Activated CD8-positive, alpha-beta T cell treated with anti-CD3 and anti-CD28 coated beads, Interleukin-2, amount 10 ng/mL, durations not matched to agents 7 days and 5 days (primary cell): Measurements from ENCODE around the gene TRIM65. TPM values are rescaled to one million over a fixed set of nuclear protein-coding genes. Genes with fewer than 3 reads are reported as not detected.

Source experiments
- ATAC-seq: fragments of 150-1000 bp; cut with Tn5 transposase; one replicate; pipeline ENCODE4 v1.10.0; 2021; ENCODE audit warnings: moderate library complexity
- CTCF ChIA-PET: fragments of 350-600 bp; sonication (Branson Sonifier 250); formaldehyde crosslinking; loops from one replicate; lab custom pipeline; 2021; ENCODE audit warnings: antibody characterized with exemption; lab: Charles Lee
- POLR2A ChIA-PET: fragments of 350-600 bp; sonication (Branson Sonifier 250); formaldehyde crosslinking; loops from one replicate; lab custom pipeline; 2021; ENCODE audit warnings: antibody characterized with exemption; lab: Charles Lee
- DNase-seq: peaks from one replicate; pipeline ENCODE4 v3.0.0-alpha.2; 2020
- H3K27ac Mint-ChIP-seq: one replicate; pipeline ENCODE4 v1.8.0; 2021; ENCODE audit warnings: mild to moderate bottlenecking, mixed read lengths
- H3K27me3 Mint-ChIP-seq: one replicate; pipeline ENCODE4 v1.8.0; 2021; ENCODE audit warnings: low read depth, mixed read lengths
- H3K36me3 Mint-ChIP-seq: one replicate; pipeline ENCODE4 v1.8.0; 2021; ENCODE audit warnings: low read depth, mixed read lengths
- H3K4me1 Mint-ChIP-seq: one replicate; pipeline ENCODE4 v1.8.0; 2021; ENCODE audit warnings: low read depth, mixed read lengths
- H3K4me3 Mint-ChIP-seq: one replicate; pipeline ENCODE4 v1.8.0; 2021; ENCODE audit warnings: mild to moderate bottlenecking, mixed read lengths
- H3K9me3 Mint-ChIP-seq: one replicate; pipeline ENCODE4 v1.8.0; 2022; ENCODE audit warnings: mixed read lengths; ENCODE audit not compliant: insufficient read depth
- total RNA-seq, 2 experiments: library from RNA; stranded (reverse); gene quantifications; one replicate each; pipeline ENCODE4 v1.2.3, GENCODE V29; 2021

TRIM65 gene
- total RNA-seq, 2 experiments from 2014 or later = 35.8 to 37.3 TPM

GRCh38 chr17:75927286-75927922 lies 30.7 kb upstream of the TRIM65 start:
- no peak for DNase-seq
- ATAC-seq = no peak
- H3K27ac Mint-ChIP-seq = no peak overlapping the region
- H3K9me3 Mint-ChIP-seq = no peaks in the 10 kb centered on the region
- no peaks in the 10 kb centered on the region for H3K4me1 Mint-ChIP-seq
- no peaks in the 10 kb centered on the region for H3K36me3 Mint-ChIP-seq
- CTCF ChIA-PET = interaction anchor here (1.0 to 1.9 kb wide), 8 partner anchors 11 to 162 kb away, joined by 3 to 8 read pairs (median 4); partner anchors contain the start of gene GALK1
- H3K27me3 Mint-ChIP-seq = no peaks in the 10 kb centered on the region
- H3K4me3 Mint-ChIP-seq = no peak overlapping the region
- POLR2A ChIA-PET = interaction anchor here (0.5 to 0.6 kb wide), 2 partner anchors 12 to 167 kb away, joined by 4 read pairs; no protein-coding TSS in a partner anchor

- DNase-seq (no peak), ATAC-seq (no peak)
- Mint-ChIP-seq H3K4me1 (no peaks in the 10 kb centered on the region), H3K36me3 (no peaks in the 10 kb centered on the region), H3K27me3 (no peaks in the 10 kb centered on the region), H3K27ac (peak overlapping the region; percentile 37), H3K4me3 (no peak overlapping the region), H3K9me3 (no peaks in the 10 kb centered on the region)
- POLR2A ChIA-PET = no interaction called here
- CTCF ChIA-PET = interaction anchor here (1.8 kb wide), 2 partner anchors 20 to 33 kb away, joined by 5 to 8 read pairs; no protein-coding TSS in a partner anchor
Measured at GRCh38 chr17:75926456-75926855, 29.7 kb upstream of the TRIM65 start.

DNA sequence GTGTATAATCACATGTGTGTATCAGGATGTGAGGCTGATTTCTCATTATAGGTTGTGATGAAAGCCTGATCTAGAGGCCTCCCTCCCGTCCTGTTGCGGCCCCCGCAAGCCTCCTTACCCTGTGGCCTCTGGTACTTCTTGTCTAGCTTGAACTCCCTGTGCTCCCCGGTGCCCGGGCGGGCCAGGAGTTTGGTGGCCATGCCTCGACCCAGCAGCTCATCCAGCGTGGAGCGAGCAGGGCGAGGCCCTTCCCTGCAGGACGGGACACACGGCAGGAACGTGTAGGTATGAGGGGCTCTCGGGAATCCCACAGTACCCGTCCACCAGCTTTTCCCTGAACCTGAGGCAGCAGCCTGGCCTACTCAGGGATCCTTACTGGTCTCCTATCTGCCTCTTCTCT lies 29.2 kb upstream of the TRIM65 start:
- CTCF ChIA-PET = interaction anchor here (0.8 to 2.0 kb wide), 4 partner anchors 20 to 138 kb away, joined by 3 to 8 read pairs (median 5); no protein-coding TSS in a partner anchor
- no peaks in the 10 kb centered on the region for H3K36me3 Mint-ChIP-seq
- no peaks in the 10 kb centered on the region for H3K27me3 Mint-ChIP-seq
- H3K4me3 Mint-ChIP-seq = no peak overlapping the region
- DNase-seq (no peak), ATAC-seq (no peak)
- no peaks in the 10 kb centered on the region for H3K9me3 Mint-ChIP-seq
- no peak overlapping the region for H3K27ac Mint-ChIP-seq
- POLR2A ChIA-PET = interaction anchor here (1.2 kb wide), 1 partner anchor 30 kb away, joined by 4 read pairs; the partner anchor contains the start of gene TRIM65
- H3K4me1 Mint-ChIP-seq = no peaks in the 10 kb centered on the region

- POLR2A ChIA-PET = interaction anchor here (1.2 kb wide), 1 partner anchor 29 kb away, joined by 4 read pairs; the partner anchor contains the start of gene TRIM65
- Mint-ChIP-seq H3K4me1 (no peaks in the 10 kb centered on the region), H3K27me3 (no peaks in the 10 kb centered on the region), H3K36me3 (no peaks in the 10 kb centered on the region), H3K4me3 (no peak overlapping the region), H3K27ac (no peak overlapping the region), H3K9me3 (no peaks in the 10 kb centered on the region)
- ATAC-seq (no peak), DNase-seq (no peak)
- CTCF ChIA-PET = interaction anchor here (0.8 to 2.0 kb wide), 3 partner anchors 20 to 139 kb away, joined by 3 to 7 read pairs (median 3); no protein-coding TSS in a partner anchor
Measured at GRCh38 chr17:75925103-75925502, 28.4 kb upstream of the TRIM65 start.

DNA sequence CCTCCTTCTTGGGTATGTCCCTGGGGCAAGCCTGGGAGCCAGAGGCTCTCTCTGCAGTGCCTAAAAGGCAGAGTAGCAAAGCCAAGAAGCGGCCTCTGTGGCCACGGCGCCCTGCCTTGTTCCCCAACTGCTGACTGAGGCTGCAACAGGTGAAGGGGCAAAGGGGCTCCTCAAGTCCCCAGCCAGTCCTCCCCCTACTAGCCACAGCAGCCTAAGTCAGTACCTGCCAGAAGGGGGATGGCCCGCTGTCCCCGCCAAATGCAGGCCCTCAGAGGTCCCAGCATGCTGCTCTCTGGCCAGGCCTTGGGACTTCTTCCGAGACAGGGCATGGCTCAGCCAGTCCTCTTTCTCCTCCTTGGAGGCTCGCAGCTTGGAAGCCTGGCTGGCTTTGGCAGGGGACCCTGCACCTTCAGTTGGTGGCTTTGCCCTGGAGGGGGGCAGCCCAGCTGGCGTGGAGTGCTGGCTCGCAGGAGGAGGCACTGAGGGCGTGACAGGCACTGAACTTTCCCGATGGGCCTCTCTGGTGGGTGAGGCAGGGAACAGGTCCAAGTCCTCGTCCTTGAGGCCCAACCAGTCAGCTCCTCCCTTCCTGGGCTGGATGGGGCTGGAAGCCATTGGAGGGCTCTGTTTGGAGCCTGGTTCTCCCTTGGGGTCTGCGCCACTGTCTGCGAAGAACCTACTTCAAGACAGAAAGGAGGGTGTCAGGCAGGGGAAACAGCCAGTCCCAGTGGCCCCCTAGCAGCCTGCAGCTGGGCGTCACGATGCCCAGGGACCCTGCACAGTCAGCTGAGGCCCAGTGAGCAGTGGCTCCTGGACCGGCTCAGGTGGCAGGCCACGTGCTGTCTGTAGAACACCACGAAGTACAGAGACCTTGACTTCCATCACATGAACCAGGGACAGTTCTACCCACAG lies 26.5 kb upstream of the TRIM65 start:
- POLR2A ChIA-PET = no interaction called here
- CTCF ChIA-PET = interaction anchor here (0.7 kb wide), 2 partner anchors 485 to 1386 kb away, joined by 3 read pairs; no protein-coding TSS in a partner anchor

DNA sequence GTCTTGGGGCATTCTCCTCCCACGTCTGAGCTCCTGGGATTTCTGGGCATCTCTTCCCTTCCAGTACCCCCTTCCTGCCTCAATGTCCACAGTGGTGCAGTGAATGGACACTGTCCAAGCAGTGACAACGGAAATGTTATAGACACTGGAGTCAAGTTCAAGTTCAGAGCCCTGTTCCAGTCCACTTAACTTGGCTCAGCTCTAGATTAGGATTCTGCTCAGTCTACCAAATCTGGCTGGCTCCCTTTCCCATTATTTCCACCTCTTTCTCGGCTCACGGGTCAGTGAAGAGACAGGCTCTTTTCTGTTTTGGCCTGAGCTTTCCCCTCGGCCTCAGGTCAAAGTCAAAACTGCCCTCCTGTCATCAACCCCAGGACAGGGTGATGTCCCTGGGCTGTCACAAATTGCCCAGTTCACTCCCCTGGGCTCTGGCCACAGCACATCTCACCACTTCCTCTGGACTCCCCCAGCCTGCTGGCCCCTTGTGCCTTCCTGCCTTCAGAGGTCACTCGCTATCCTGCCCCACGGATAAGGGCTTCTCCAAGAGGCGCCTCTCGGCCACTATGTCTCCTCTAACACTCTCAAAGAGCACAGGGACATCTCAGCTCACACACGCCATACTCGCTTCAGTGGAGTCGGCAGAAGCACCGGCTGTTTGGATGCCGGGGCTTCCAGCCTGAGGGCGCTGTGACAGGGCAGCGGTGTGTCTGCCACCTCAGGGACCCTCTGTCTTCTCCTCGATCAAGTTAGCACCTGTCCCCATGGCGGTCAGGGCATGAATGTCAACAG lies 25.6 kb upstream of the TRIM65 start:
- ChIA-PET POLR2A (no interaction called here), CTCF (no interaction called here)
- Mint-ChIP-seq H3K4me1 (peaks cover under 1% of the 10 kb centered on the region), H3K27me3 (no peaks in the 10 kb centered on the region), H3K4me3 (no peak overlapping the region), H3K9me3 (no peaks in the 10 kb centered on the region), H3K27ac (no peak overlapping the region), H3K36me3 (no peaks in the 10 kb centered on the region)
- ATAC-seq (no peak), DNase-seq (no peak)

More for the DNA sequence above, 26.5 kb upstream of the TRIM65 start:
- Mint-ChIP-seq H3K27me3 (no peaks in the 10 kb centered on the region), H3K4me1 (no peaks in the 10 kb centered on the region), H3K4me3 (no peak overlapping the region), H3K9me3 (no peaks in the 10 kb centered on the region), H3K27ac (peak overlapping the region; percentile 39), H3K36me3 (no peaks in the 10 kb centered on the region)
- DNase-seq = no peak
- ATAC-seq = no peak

- CTCF ChIA-PET = interaction anchor here (1.0 kb wide), 1 partner anchor 79 kb away, joined by 3 read pairs; the partner anchor contains the start of gene CDK3
- POLR2A ChIA-PET = no interaction called here
Measured at GRCh38 chr17:75921596-75921995, 24.8 kb upstream of the TRIM65 start.

DNA sequence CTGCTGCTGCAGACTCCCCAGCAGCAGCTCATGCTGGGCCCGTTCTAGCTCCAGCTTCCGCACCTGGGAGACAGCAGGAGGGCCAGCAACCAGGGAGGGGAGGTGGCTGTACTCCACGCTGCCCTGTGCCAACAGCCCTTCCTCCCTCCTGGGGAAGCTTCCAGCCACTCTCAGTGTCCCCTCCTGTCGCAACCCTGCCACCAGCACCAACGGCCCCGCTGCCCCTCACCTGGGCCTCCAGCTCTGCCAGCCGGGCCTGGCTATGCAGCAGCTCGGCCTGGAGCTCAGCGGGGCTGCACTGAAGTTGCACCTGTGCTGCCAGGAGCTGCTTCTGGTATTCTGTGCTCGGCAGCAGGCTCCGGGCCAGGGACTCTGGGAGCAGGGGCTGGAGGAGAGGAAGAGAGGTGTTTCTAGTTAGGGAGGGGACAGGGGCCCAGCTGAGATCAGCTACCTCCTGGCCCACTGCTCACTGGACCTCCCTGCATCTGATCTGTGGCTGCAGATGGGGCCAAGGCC lies 23.4 kb upstream of the TRIM65 start:
- POLR2A ChIA-PET = no interaction called here

More at GRCh38 chr17:75921596-75921995, 24.8 kb upstream of the TRIM65 start:
- Mint-ChIP-seq H3K9me3 (no peaks in the 10 kb centered on the region), H3K27me3 (no peaks in the 10 kb centered on the region), H3K27ac (no peak overlapping the region), H3K36me3 (no peaks in the 10 kb centered on the region), H3K4me3 (no peak overlapping the region), H3K4me1 (peaks cover 5% of the 10 kb centered on the region)
- DNase-seq (no peak), ATAC-seq (no peak)

DNA sequence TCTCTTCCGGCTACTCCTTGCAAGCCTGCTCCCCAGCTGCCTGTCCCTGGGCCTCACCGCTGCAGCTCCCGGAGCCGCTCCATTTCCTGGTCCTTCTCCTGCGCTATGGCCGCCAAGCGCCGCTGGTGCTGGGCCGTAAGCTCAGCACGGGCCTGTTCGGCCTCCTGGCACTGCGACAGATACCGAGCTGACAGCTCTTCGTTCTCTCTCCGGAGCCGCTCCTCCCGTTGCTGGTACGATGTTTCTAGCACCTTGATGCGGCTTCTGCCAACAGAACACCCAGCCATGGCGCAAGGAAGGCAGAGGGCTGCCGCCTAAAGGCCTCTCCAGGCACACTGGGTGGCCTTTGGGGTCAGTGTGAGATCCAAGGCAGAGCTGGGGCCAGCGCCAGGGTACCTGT lies 22.9 kb upstream of the TRIM65 start:
- ChIA-PET POLR2A (no interaction called here), CTCF (no interaction called here)
- Mint-ChIP-seq H3K36me3 (no peaks in the 10 kb centered on the region), H3K27ac (no peak overlapping the region), H3K4me1 (peaks cover 8% of the 10 kb centered on the region), H3K4me3 (no peak overlapping the region), H3K27me3 (no peaks in the 10 kb centered on the region), H3K9me3 (no peaks in the 10 kb centered on the region)
- DNase-seq = no peak
- ATAC-seq = no peak

More for the DNA sequence above, 23.4 kb upstream of the TRIM65 start:
- Mint-ChIP-seq H3K4me3 (no peak overlapping the region), H3K36me3 (no peaks in the 10 kb centered on the region), H3K4me1 (peaks cover 8% of the 10 kb centered on the region), H3K27ac (no peak overlapping the region), H3K9me3 (no peaks in the 10 kb centered on the region), H3K27me3 (no peaks in the 10 kb centered on the region)
- no peak for ATAC-seq
- CTCF ChIA-PET = interaction anchor here (1.2 kb wide), 1 partner anchor 15 kb away, joined by 4 read pairs; the partner anchor contains the start of gene MRPL38
- DNase-seq = no peak

- ChIA-PET POLR2A (interaction anchor here (0.6 kb wide), 1 partner anchor 669 kb away, joined by 3 read pairs; no protein-coding TSS in a partner anchor), CTCF (interaction anchor here (1.1 kb wide), 1 partner anchor 102 kb away, joined by 3 read pairs; no protein-coding TSS in a partner anchor)
- no peak for DNase-seq
- Mint-ChIP-seq H3K27me3 (no peaks in the 10 kb centered on the region), H3K4me3 (no peak overlapping the region), H3K4me1 (peaks cover 8% of the 10 kb centered on the region), H3K36me3 (no peaks in the 10 kb centered on the region), H3K9me3 (no peaks in the 10 kb centered on the region), H3K27ac (no peak overlapping the region)
- ATAC-seq = no peak
Measured at GRCh38 chr17:75917917-75918445, 21.2 kb upstream of the TRIM65 start.
